ENCODE measurements around the gene NDUFV1. TPM values are rescaled to one million over a fixed set of nuclear protein-coding genes. Genes with fewer than 3 reads are reported as not detected.
"Not testable (repeated sequence)": the region's sequence is repeated elsewhere in the genome, so short reads cannot be mapped to it uniquely, and the experiment has no call there.

The NDUFV1 gene
- total and polyA plus RNA-seq, 10 donors: 132 to 258 (median 199) TPM

- H3K27ac ChIP-seq: no peak overlapping the region
- peaks cover 0 to 23% (median 0%) of the 10 kb centered on the region in 7 donors for H3K27me3 ChIP-seq (replicated peaks in 1 of 7)
- H3K9me3 ChIP-seq: no peaks in the 10 kb centered on the region
- 72 to 84% (median 77%) methylated on average over 7 of the region's 7 CpGs for WGBS, 5 donors
- no peak overlapping the region for H3K4me3 ChIP-seq
- H3K36me3 ChIP-seq: peaks cover 0 to 10% (median 7%) of the 10 kb centered on the region in 6 donors
- H3K4me1 ChIP-seq: peaks cover 9 to 45% (median 32%) of the 10 kb centered on the region in 6 donors
- intact Hi-C loops (cut with DNase I; ENCODE audit: low total_unique reads): no loop called here
- no peak for DNase-seq
- TF ChIP-seq CTCF (IDR thresholded peaks at IDR 0.05 in 8 of 11, conservative IDR thresholded peaks at IDR 0.05 in 3 of 11) (no peak), POLR2A (IDR thresholded peaks at IDR 0.05) (no peak)
Measured at GRCh38 chr11:67617243-67617953, 10.7 kb downstream of the NDUFV1 start.

- H3K27ac ChIP-seq; intact Hi-C loops (cut with DNase I; ENCODE audit: low total_unique reads); DNase-seq; H3K36me3 ChIP-seq; H3K4me3 ChIP-seq; H3K9me3 ChIP-seq: not testable (repeated sequence)
- H3K27me3 ChIP-seq (replicated peaks in 1 of 7): peaks cover 0 to 23% (median 0%) of the 10 kb centered on the region in 7 donors
- peaks cover 6 to 28% (median 21%) of the 10 kb centered on the region in 6 donors for H3K4me1 ChIP-seq
- WGBS, 5 donors: 90 to 95% (median 92%) methylated on average over 21 to 40 of the region's 40 CpGs
Measured at GRCh38 chr11:67618901-67619659, 12.3 kb downstream of the NDUFV1 start.

- intact Hi-C loops (cut with DNase I; ENCODE audit: low total_unique reads); DNase-seq; H3K36me3 ChIP-seq; H3K27ac ChIP-seq; H3K9me3 ChIP-seq; H3K4me3 ChIP-seq: not testable (repeated sequence)
- peaks cover 0 to 19% (median 13%) of the 10 kb centered on the region in 6 donors for H3K4me1 ChIP-seq
- WGBS, 5 donors: 78 to 91% (median 85%) methylated on average over 30 to 33 of the region's 33 CpGs
- peaks cover 0 to 21% (median 0%) of the 10 kb centered on the region in 7 donors for H3K27me3 ChIP-seq (replicated peaks in 1 of 7)
Measured at GRCh38 chr11:67619683-67620618, 13.2 kb downstream of the NDUFV1 start.

DNA sequence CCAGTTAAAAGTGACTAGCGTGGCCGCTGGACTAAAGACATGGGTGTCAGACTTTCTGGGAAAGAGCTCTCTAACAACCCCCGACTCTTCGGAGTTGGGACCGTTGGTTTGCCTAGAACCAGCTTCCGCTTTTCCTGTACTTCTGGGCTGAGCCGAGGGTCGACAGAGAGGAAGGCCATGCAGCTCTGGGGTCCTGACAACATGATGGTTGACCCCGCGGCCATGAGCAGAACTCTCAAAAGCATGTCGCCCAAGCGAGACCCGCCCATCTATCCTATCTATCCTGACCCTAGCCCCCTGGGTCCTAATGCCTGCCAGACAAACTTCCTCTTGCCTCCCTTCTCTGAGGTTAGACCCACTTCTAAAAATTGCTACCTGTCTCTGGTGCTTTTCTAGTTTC, 13.9 kb downstream of the NDUFV1 start:
- 84 to 90% (median 86%) methylated on average over 11 to 13 of the region's 13 CpGs for WGBS, 5 donors

DNA sequence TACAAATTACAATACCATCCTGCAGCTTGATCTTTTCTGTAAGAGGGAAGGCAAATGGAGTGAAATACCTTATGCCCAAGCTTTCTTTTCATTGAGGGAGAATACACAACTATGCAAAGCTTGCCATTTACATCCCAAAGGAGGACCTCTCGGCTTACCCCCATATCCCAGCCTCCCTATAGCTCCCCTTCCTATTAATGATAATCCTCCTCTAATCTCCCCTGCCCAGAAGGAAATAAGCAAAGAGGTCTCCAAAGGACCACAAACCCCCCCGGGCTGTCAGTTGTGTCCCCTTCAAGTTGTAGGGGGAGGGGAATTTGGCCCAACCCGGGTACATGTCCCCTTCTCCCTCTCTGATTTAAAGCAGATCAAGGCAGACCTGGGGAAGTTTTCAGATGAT, 15.2 kb downstream of the NDUFV1 start:
- DNase-seq; H3K4me1 ChIP-seq; intact Hi-C loops (cut with DNase I; ENCODE audit: low total_unique reads); H3K27ac ChIP-seq; H3K9me3 ChIP-seq; H3K27me3 ChIP-seq (replicated peaks in 1 of 7); H3K36me3 ChIP-seq; H3K4me3 ChIP-seq: not testable (repeated sequence)
- 61 to 86% (median 77%) methylated on average over 2 to 3 of the region's 3 CpGs for WGBS, 5 donors

More for the DNA sequence above, 13.9 kb downstream of the NDUFV1 start:
- H3K4me3 ChIP-seq; H3K27ac ChIP-seq; DNase-seq; intact Hi-C loops (cut with DNase I; ENCODE audit: low total_unique reads); H3K36me3 ChIP-seq; H3K9me3 ChIP-seq: not testable (repeated sequence)
- H3K27me3 ChIP-seq (replicated peaks in 1 of 7): peaks cover 0 to 14% (median 0%) of the 10 kb centered on the region in 7 donors
- peaks cover 0 to 13% (median 6%) of the 10 kb centered on the region in 6 donors for H3K4me1 ChIP-seq

GRCh38 chr11:67622905-67623304, 16.2 kb downstream of the NDUFV1 start:
- H3K27me3 ChIP-seq (replicated peaks in 1 of 7); DNase-seq; H3K27ac ChIP-seq; H3K4me3 ChIP-seq; intact Hi-C loops (cut with DNase I; ENCODE audit: low total_unique reads); H3K4me1 ChIP-seq; H3K36me3 ChIP-seq; H3K9me3 ChIP-seq: not testable (repeated sequence)
- WGBS, 5 donors: 60 to 90% (median 75%) methylated on average over 6 to 7 of the region's 7 CpGs

DNA sequence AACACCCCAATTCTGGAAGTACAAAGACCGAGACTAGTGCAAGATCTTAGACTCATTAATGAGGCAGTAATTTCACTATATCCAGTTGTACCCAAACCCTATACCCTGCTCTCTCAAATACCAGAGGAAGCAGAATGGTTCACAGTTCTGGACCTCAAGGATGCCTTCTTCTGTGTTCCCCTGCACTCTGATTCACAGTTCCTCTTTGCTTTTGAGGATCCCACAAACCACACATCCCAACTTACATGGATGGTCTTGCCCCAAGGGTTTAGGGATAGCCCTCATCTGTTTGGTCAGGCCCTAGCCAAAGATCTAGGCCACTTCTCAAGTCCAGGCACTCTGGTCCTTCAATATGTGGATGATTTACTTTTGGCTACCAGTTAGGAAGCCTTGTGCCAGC, 17.1 kb downstream of the NDUFV1 start:
- intact Hi-C loops (cut with DNase I; ENCODE audit: low total_unique reads); H3K9me3 ChIP-seq: not testable (repeated sequence)

GRCh38 chr11:67626131-67626833, 19.5 kb downstream of the NDUFV1 start:
- H3K9me3 ChIP-seq; H3K27me3 ChIP-seq (replicated peaks in 1 of 7); H3K27ac ChIP-seq; H3K36me3 ChIP-seq; intact Hi-C loops (cut with DNase I; ENCODE audit: low total_unique reads); H3K4me3 ChIP-seq; DNase-seq: not testable (repeated sequence)
- WGBS, 5 donors: 89 to 95% (median 92%) methylated on average over 9 to 10 of the region's 10 CpGs
- H3K4me1 ChIP-seq: peaks cover 7 to 23% (median 20%) of the 10 kb centered on the region in 6 donors

More for the DNA sequence above, 17.1 kb downstream of the NDUFV1 start:
- WGBS, 5 donors: 75 to 94% (median 89%) methylated on average over 1 of the region's 1 CpG
- not testable (repeated sequence) for H3K27me3 ChIP-seq (replicated peaks in 1 of 7); H3K4me3 ChIP-seq; H3K4me1 ChIP-seq; H3K27ac ChIP-seq; DNase-seq; H3K36me3 ChIP-seq

Measured in spleen (tissue), 11 donors.